DOHH2 (cell line): Measurements from ENCODE around the gene ASB1.

ENCODE experiments used
- H3F3A ChIP-seq: fragments of 200-600 bp; sonication (generic), shearing (Covaris generic); 2 replicates; pipeline ENCODE4 v1.6.0; 2016; ENCODE audit warnings: antibody characterized with exemption, mild to moderate bottlenecking; ENCODE audit not compliant: control insufficient read depth, insufficient read depth
- H3K27ac ChIP-seq: fragments of 200-600 bp; sonication (generic); 2 replicates; pipeline ENCODE4 v1.5.1; 2014; ENCODE audit warnings: low read depth, mild to moderate bottlenecking, low read length, moderate library complexity
- H3K27me3 ChIP-seq: fragments of 200-600 bp; sonication (generic); 2 replicates; pipeline ENCODE4 v1.6.1; 2014; ENCODE audit warnings: mild to moderate bottlenecking, low read length, mixed read lengths; ENCODE audit not compliant: control insufficient read depth
- H3K36me3 ChIP-seq: fragments of 200-600 bp; sonication (generic); 2 replicates; pipeline ENCODE4 v1.6.1; 2014; ENCODE audit warnings: mild to moderate bottlenecking, low read length, moderate library complexity, mixed read lengths; ENCODE audit not compliant: control insufficient read depth
- H3K4me1 ChIP-seq: fragments of 200-600 bp; sonication (generic); 2 replicates; pipeline ENCODE4 v1.6.1; 2014; ENCODE audit warnings: mild to moderate bottlenecking, low read length, mixed read lengths; ENCODE audit not compliant: control insufficient read depth
- H3K4me2 ChIP-seq: fragments of 200-600 bp; sonication (generic); 2 replicates; pipeline ENCODE4 v1.6.0; 2014; ENCODE audit warnings: mild to moderate bottlenecking, low read length, moderate library complexity
- H3K4me3 ChIP-seq: fragments of 200-600 bp; sonication (generic); 2 replicates; pipeline ENCODE4 v1.5.1; 2014; ENCODE audit warnings: mild to moderate bottlenecking, low read length, mixed read lengths
- H3K79me2 ChIP-seq: fragments of 200-600 bp; sonication (generic); 2 replicates; pipeline ENCODE4 v1.6.1; 2014; ENCODE audit warnings: mild to moderate bottlenecking, low read length, mixed read lengths; ENCODE audit not compliant: control insufficient read depth
- H3K9me2 ChIP-seq: fragments of 200-600 bp; sonication (generic); replicated peaks from 2 replicates; pipeline ENCODE4 v1.6.1; 2014; ENCODE audit warnings: mild to moderate bottlenecking, low read length, mixed read lengths; ENCODE audit not compliant: control insufficient read depth
- H3K9me3 ChIP-seq: fragments of 200-600 bp; sonication (generic); 2 replicates; pipeline ENCODE4 v1.6.1; 2014; ENCODE audit warnings: antibody characterized with exemption, low read length, mixed read lengths; ENCODE audit not compliant: control insufficient read depth, insufficient read depth
- H4K20me1 ChIP-seq: fragments of 200-600 bp; sonication (generic); 2 replicates; pipeline ENCODE4 v1.6.0; 2014; ENCODE audit warnings: low read depth, mild to moderate bottlenecking, antibody characterized with exemption, low read length, moderate library complexity; ENCODE audit not compliant: control insufficient read depth, insufficient read depth
- EZH2phosphoT487 ChIP-seq: fragments of 200-600 bp; sonication (generic); IDR thresholded peaks from 2 replicates; pipeline ENCODE4 v1.6.1; 2017; ENCODE audit warnings: borderline replicate concordance, mild to moderate bottlenecking, antibody characterized with exemption, low read length, moderate library complexity, mixed read lengths
- TF ChIP-seq, protein P1 (sequence below): fragments of 200-600 bp; sonication (generic); IDR thresholded peaks from one replicate; pipeline ENCODE4 v1.5.1; 2014; ENCODE audit warnings: antibody characterized with exemption, mild to moderate bottlenecking, low read depth, low read length; ENCODE audit not compliant: poor library complexity, severe bottlenecking

ASB1 gene

DNA sequence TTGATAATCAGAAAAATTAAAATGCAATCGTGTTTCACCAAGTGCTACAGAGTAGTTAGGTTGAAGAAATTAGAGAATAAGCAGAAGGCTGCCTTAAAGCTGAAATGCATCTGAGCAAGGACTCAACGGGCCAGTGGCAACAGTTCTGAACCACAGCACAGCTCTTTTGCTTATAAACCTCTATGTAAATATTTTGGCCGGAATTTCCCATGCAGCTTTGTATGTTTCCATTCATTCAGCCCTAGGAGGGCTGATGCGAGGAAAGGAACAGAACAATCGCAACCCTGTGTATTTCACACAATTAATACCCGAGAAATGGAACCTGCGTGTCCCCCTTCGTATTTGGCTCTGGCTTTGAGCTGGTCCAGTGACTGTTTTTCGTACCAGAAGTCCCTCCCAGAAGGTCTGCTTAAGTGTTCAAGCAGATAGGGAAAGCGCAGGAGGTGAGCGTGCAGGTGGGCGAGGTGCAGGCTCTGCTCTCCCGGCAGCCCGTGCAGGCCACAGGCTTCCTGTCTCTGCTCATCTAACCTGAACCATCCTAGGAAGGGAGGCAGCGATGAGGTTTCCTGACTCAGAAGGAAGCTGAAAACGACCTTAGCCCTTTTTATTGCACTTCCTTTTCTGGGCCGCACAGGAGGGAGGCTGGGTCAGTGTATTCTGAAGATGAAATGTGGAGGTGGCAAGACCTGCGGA lies 67.3 kb downstream of the ASB1 start:
- Histone ChIP-seq H3K9me2 (no peaks in the 10 kb centered on the region), H3K4me3 (peak overlapping the region; percentile 67), H3K9me3 (no peaks in the 10 kb centered on the region), H3K4me2 (peak overlapping the region; percentile 72), H3F3A (peaks cover 9% of the 10 kb centered on the region), H3K4me1 (peaks cover 40% of the 10 kb centered on the region), H3K27me3 (peaks cover 21% of the 10 kb centered on the region), H3K27ac (peak overlapping the region; percentile 77), H3K79me2 (no peaks in the 10 kb centered on the region), H4K20me1 (no peaks in the 10 kb centered on the region), H3K36me3 (no peaks in the 10 kb centered on the region)
- TF ChIP-seq EZH2phosphoT487: no peak
- TF ChIP-seq, protein P1, sequence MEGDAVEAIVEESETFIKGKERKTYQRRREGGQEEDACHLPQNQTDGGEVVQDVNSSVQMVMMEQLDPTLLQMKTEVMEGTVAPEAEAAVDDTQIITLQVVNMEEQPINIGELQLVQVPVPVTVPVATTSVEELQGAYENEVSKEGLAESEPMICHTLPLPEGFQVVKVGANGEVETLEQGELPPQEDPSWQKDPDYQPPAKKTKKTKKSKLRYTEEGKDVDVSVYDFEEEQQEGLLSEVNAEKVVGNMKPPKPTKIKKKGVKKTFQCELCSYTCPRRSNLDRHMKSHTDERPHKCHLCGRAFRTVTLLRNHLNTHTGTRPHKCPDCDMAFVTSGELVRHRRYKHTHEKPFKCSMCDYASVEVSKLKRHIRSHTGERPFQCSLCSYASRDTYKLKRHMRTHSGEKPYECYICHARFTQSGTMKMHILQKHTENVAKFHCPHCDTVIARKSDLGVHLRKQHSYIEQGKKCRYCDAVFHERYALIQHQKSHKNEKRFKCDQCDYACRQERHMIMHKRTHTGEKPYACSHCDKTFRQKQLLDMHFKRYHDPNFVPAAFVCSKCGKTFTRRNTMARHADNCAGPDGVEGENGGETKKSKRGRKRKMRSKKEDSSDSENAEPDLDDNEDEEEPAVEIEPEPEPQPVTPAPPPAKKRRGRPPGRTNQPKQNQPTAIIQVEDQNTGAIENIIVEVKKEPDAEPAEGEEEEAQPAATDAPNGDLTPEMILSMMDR: no peak

DNA sequence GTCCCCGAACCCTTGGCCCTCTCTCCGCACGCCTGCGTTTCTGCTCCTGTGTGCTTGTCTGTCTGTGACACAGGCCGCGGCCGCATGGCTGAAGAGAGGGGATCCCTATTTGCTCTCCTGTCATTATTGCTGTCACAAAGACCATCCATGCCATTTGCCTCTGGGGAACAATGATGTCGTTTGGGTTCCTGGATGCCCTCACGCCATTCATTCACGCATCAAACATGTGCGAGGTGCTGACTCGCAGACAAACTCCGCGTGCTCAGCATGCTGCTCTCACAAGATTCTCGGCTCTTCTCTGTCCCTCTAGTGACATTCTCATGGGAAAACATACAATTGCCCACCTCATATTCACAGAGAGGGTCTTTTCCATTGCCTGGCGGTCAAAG lies 67.8 kb downstream of the ASB1 start:
- Histone ChIP-seq H3K9me2 (no peaks in the 10 kb centered on the region), H3K27me3 (peaks cover 21% of the 10 kb centered on the region), H3K4me1 (peaks cover 41% of the 10 kb centered on the region), H3K79me2 (no peaks in the 10 kb centered on the region), H3F3A (peaks cover 9% of the 10 kb centered on the region), H3K36me3 (no peaks in the 10 kb centered on the region), H3K4me2 (peak overlapping the region; percentile 72), H3K9me3 (no peaks in the 10 kb centered on the region), H4K20me1 (no peaks in the 10 kb centered on the region), H3K27ac (peak overlapping the region; percentile 77), H3K4me3 (peak overlapping the region; percentile 67)
- TF ChIP-seq, protein P1: no peak
- no peak for TF ChIP-seq EZH2phosphoT487

DNA sequence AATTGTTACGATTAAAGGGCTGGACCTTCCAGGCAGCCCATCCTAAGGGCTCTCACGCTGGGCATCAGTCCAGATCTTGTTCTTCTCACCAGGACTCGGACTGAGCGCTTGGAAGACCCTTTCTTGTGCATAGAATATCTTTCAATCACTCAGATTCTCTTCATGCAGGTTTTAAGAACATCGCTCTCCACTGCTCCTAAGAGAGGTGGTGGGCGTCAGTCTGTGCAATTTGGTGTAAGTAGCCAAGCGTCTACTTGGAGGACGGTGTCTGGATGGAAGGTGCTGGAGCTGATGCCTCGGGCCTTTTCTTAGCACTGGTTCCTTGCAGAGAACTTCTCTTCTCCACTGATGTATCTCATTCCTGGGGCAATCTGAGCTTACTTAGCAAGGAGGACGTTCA lies 68.7 kb downstream of the ASB1 start:
- H3F3A ChIP-seq: peaks cover 9% of the 10 kb centered on the region
- H3K4me1 ChIP-seq: peaks cover 41% of the 10 kb centered on the region
- peaks cover 21% of the 10 kb centered on the region for H3K27me3 ChIP-seq
- H3K36me3 ChIP-seq: no peaks in the 10 kb centered on the region
- TF ChIP-seq, protein P1: no peak
- no peak for TF ChIP-seq EZH2phosphoT487
- no peaks in the 10 kb centered on the region for H3K9me2 ChIP-seq
- no peak overlapping the region for H3K4me3 ChIP-seq
- no peaks in the 10 kb centered on the region for H4K20me1 ChIP-seq
- no peaks in the 10 kb centered on the region for H3K79me2 ChIP-seq
- H3K27ac ChIP-seq: no peak overlapping the region
- H3K9me3 ChIP-seq: no peaks in the 10 kb centered on the region
- no peak overlapping the region for H3K4me2 ChIP-seq
